ENCODE measurements around the gene DMC1. TPM values are rescaled to one million over a fixed set of nuclear protein-coding genes. Genes with fewer than 3 reads are reported as not detected.

DMC1 gene
- 2.7 and 3.1 TPM in 2 replicates for total RNA-seq

DNA sequence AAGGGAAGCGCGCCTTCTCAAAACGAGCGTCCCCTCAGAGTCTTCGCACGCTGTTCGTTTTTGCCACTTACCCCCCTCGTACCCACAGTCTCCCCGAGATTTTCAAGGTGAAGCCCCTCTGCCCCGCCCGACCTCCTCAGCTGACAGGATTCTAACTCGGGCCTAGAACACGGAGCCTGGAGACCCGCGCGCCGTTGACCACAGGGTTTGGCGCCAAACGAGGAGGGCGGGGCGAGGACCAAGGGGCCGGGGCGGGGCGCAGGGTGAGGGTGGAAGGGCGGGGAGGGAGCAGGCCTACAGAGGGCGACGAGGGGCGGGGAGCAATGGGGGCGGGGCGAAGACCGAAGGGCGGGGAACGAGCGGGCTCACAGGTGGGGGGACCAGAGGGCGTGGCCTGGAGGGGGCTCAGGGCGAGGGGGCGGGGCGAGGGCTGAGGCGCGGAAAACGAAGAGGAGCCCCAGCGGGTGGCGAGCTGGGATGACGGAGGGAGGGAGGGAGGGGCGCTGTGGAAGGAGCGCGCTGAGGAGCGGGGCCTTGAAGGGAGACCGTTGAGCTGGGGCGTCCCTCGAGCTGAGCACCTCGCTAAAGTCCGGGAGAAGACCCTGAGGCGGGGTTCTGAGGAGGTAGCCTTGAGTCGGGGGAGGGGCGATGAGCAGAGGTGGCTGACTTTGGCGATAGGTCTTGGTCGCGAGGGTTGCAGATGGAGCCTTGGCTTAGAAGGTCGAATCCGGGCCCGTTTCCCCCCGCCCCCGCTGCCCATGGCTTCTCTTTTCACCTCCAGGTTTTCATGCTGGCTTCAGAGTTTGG is at the start of gene DMC1:
Gene DMC1 (minus strand): TSS at position 212 of the 807 bp plus-strand sequence. CDS start 1,927 bp downstream, outside the sequence.

DNA sequence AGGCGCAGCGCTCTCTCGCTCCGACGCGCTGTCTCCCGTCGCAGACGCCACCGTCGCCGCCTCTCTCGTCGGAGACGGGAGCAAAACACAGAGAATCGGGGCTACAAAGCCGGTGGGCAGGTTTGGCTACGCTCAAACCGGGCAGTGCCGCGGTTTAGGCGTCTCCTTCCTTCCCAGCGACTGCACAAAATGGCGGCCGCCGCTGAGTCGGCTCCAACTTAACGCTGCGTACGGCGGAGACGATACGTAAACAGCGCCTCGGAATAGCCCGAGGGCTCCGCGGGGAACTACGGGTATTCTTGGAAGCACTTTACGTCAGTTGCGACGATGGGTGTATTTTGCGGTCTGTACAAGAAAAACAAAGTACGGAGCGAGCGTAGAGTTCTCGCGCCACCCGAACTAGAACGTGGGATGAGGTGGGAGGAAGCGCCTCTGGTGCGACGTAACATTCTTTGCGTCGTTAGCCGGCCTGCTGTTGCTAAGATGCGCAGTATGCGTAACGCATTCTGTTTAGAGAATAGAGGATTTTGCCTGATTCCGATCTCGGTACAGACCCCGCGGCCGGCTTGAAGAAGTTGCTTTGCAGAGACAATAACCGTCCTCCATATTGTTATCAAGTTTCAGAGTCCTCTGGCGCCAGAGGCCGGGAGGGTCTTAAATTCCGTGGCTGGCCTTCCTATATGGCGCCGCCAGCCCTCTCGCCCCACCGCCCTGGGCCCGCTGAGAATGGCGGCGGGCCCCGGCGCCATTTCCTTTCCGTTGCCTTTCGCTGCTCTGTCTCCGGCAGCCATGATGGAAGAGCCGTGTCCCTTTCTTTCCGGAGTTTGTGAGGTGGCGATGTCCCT is 63.6 kb downstream of the DMC1 start, which contains the start of gene DDX17:
Gene DDX17 (minus strand): TSS at position 194 of the 845 bp plus-strand sequence.

Other genes with a start within 250 kb of the DMC1 start
- not detected in 2 replicates for gene KCNJ4, start 115.0 kb downstream of the DMC1 start, total RNA-seq
- gene KDELR3, start 102.1 kb downstream of the DMC1 start, total RNA-seq: 109 and 130 TPM in 2 replicates
- 372 and 530 TPM in 2 replicates for gene DDX17, start 63.9 kb downstream of the DMC1 start, total RNA-seq
- 1.6 and 2.1 TPM in 2 replicates for gene FAM227A, start 86.2 kb upstream of the DMC1 start, total RNA-seq
- gene CBY1, start 86.5 kb upstream of the DMC1 start, total RNA-seq: 16.2 and 23.5 TPM in 2 replicates
- gene TOMM22, start 111.8 kb upstream of the DMC1 start, total RNA-seq: 63.0 and 73.4 TPM in 2 replicates
- 39.8 and 40.2 TPM in 2 replicates for gene JOSD1, start 130.8 kb upstream of the DMC1 start, total RNA-seq
- gene GTPBP1, start 135.8 kb upstream of the DMC1 start, total RNA-seq: 18.6 and 26.4 TPM in 2 replicates
- gene SUN2, start 185.8 kb upstream of the DMC1 start, total RNA-seq: 42.7 and 48.8 TPM in 2 replicates
- 17.2 and 21.4 TPM in 2 replicates for gene DNAL4, start 224.0 kb upstream of the DMC1 start, total RNA-seq

Data from smooth muscle cell of bladder (primary cell).